Measurements from ENCODE around the gene KCNK4. TPM values are rescaled to one million over a fixed set of nuclear protein-coding genes. Genes with fewer than 3 reads are reported as not detected.
"Not testable (repeated sequence)": the region's sequence is repeated elsewhere in the genome, so short reads cannot be mapped to it uniquely, and the experiment has no call there.

KCNK4 gene
- total and polyA plus RNA-seq, 2 of the 13 experiments (the other 11 are each of a cell fraction or from before 2014, with no cell fraction given), result not detected

DNA sequence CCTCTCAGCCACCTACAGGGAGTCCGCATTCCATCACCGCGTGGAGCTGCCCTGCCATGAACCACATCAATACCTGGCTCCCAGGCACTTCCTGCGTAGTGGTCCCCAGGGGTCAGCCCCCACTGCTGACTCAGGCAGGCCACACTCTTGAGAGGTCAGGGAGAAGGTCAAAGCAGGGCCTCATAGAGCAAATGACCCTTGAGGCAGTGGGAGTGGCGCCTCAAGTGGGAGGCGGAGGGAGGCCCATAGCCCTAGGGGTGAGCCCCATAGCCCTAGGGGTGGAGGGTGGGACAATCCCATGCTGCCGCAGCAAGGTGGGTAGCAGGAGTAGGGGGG, 31.8 kb downstream of the KCNK4 start:
- no peak for ATAC-seq
- H3K79me2 ChIP-seq (ENCODE audit: insufficient read depth, low read length), result peaks cover 6% of the 10 kb centered on the region
- no peak overlapping the region for H2AFZ ChIP-seq (ENCODE audit: low read length)
- WGBS (ENCODE audit: low lambda C conversion rate), result 85% methylated on average over 6 of the region's 7 CpGs
- H3K4me3 ChIP-seq (replicated peaks in 1 of 3; ENCODE audit: insufficient read depth in 1 of 3, low read depth in 2 of 3, low read length in 3 of 3), result no peak overlapping the region
- DNase-seq (ENCODE audit: low spot score), result no peak
- H3K36me3 ChIP-seq (replicated peaks in 1 of 2; ENCODE audit: control insufficient read depth in 1 of 2, insufficient read depth in 2 of 2, low read length in 2 of 2), result peaks cover 1 to 15% of the 10 kb centered on the region in 2 experiments; a peak in 1 of 5 replicates
- TF ChIP-seq RBFOX2 (IDR thresholded peaks at IDR 0.05; ENCODE audit: low read depth, low read length) (peak; percentile 1; the same call in 1 of the 2 replicates), LCORL (IDR thresholded peaks at IDR 0.05) (no peak), LCORL (CRISPR knock-in tag; IDR thresholded peaks at IDR 0.05) (no peak)
- ChIA-PET CTCF (ENCODE audit: low intra/inter-chr PET ratio, low total read pairs) (no interaction called here), POLR2A (interaction anchor here (0.7 to 1.4 kb wide), 2 partner anchors 9 to 451 kb away, joined by 3 to 6 read pairs; no protein-coding TSS in a partner anchor)
- peaks cover 14% of the 10 kb centered on the region for H3K4me1 ChIP-seq (ENCODE audit: insufficient read depth, low read length)
- no peaks in the 10 kb centered on the region for H4K20me1 ChIP-seq (ENCODE audit: insufficient read depth, low read length)
- H3K27ac ChIP-seq (ENCODE audit: extremely low read length, insufficient read depth, low read length), result no peak overlapping the region
- H3K9ac ChIP-seq (ENCODE audit: insufficient read depth, low read depth, low read length), result no peak overlapping the region
- no peak for FAIRE-seq
- in situ Hi-C loops (cut with HindIII; ENCODE audit: extremely low pct_ligation_motif_present, low pct_unique_long_range_greater_than_20kb) (no loop called here), intact Hi-C loops (cut with micrococcal nuclease; ENCODE audit: unreplicated experiment) (no loop called here)
- no peak overlapping the region for H3K4me2 ChIP-seq (ENCODE audit: low read depth, low read length)
- H3K27me3 ChIP-seq (ENCODE audit: control insufficient read depth in 1 of 2, insufficient read depth in 2 of 2, low read length in 2 of 2), result no peaks in the 10 kb centered on the region
- no TSS peak for BruUV-seq (replicated peaks)
- no peaks in the 10 kb centered on the region for H3K9me3 ChIP-seq (ENCODE audit: low read length)

DNA sequence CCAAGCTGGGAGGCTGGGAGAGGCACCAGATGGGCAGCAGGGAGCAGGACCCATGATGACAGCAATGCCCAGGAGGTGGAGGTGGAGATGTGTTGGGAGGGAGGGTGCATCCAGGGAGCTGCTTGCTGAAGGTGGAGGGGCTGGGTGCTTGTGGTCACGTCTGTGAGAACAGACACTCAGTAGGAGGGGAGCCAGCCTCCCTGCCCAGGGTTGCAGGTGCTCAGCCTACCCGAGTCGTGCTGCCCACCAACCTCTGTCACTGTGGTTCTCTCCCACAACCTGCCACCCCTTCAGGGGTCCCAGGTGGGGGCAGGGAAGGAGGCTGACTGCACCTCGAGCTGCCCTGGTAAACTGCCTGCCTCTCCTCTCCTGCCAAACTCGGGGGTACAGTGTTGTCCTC, 32.3 kb downstream of the KCNK4 start:
- DNase-seq (ENCODE audit: low spot score) (no peak), ATAC-seq (no peak), FAIRE-seq (no peak)
- Histone ChIP-seq H3K36me3 (replicated peaks in 1 of 2; ENCODE audit: control insufficient read depth in 1 of 2, insufficient read depth in 2 of 2, low read length in 2 of 2) (peaks cover 1 to 15% of the 10 kb centered on the region in 2 experiments; a peak in 1 of 5 replicates), H3K4me1 (ENCODE audit: insufficient read depth, low read length) (peaks cover 18% of the 10 kb centered on the region), H3K79me2 (ENCODE audit: insufficient read depth, low read length) (peaks cover 4% of the 10 kb centered on the region), H3K4me3 (replicated peaks in 1 of 3; ENCODE audit: insufficient read depth in 1 of 3, low read depth in 2 of 3, low read length in 3 of 3) (no peak overlapping the region), H2AFZ (ENCODE audit: low read length) (no peak overlapping the region), H3K27me3 (ENCODE audit: control insufficient read depth in 1 of 2, insufficient read depth in 2 of 2, low read length in 2 of 2) (no peaks in the 10 kb centered on the region), H3K9ac (ENCODE audit: insufficient read depth, low read depth, low read length) (no peak overlapping the region), H3K9me3 (ENCODE audit: low read length) (no peaks in the 10 kb centered on the region), H3K4me2 (ENCODE audit: low read depth, low read length) (no peak overlapping the region), H3K27ac (ENCODE audit: extremely low read length, insufficient read depth, low read length) (no peak overlapping the region), H4K20me1 (ENCODE audit: insufficient read depth, low read length) (no peaks in the 10 kb centered on the region)
- CTCF ChIA-PET (ENCODE audit: low intra/inter-chr PET ratio, low total read pairs), result no interaction called here
- intact Hi-C loops (cut with micrococcal nuclease; ENCODE audit: unreplicated experiment) (no loop called here), in situ Hi-C loops (cut with HindIII; ENCODE audit: extremely low pct_ligation_motif_present, low pct_unique_long_range_greater_than_20kb) (no loop called here)
- WGBS (ENCODE audit: low lambda C conversion rate), result 61% methylated on average over 4 of the region's 5 CpGs
- no TSS peak for BruUV-seq (replicated peaks)
- no peak for TF ChIP-seq EP300 (IDR thresholded peaks at IDR 0.05; ENCODE audit: low read depth in 2 of 2, low read length in 2 of 2)
- TF ChIP-seq EP300 (CRISPR knock-in tag; IDR thresholded peaks at IDR 0.05; ENCODE audit: borderline replicate concordance), result no peak
- TF ChIP-seq POLR2A (IDR thresholded peaks at IDR 0.05; ENCODE audit: insufficient read depth in 1 of 2, low read depth in 2 of 2, low read length in 2 of 2), result 0 out of 4 replicates have a peak, but pooled peaks of 1 of the 2 experiments have one; percentile 12
- no peak for TF ChIP-seq SAFB2 (CRISPR knock-in tag; IDR thresholded peaks at IDR 0.05; ENCODE audit: borderline replicate concordance, low read depth)
- TF ChIP-seq POLR2G (IDR thresholded peaks at IDR 0.05; ENCODE audit: low read depth, low read length), result 0 out of 2 replicates have a peak, but pooled peaks have one; percentile 23
- TF ChIP-seq, protein P1, sequence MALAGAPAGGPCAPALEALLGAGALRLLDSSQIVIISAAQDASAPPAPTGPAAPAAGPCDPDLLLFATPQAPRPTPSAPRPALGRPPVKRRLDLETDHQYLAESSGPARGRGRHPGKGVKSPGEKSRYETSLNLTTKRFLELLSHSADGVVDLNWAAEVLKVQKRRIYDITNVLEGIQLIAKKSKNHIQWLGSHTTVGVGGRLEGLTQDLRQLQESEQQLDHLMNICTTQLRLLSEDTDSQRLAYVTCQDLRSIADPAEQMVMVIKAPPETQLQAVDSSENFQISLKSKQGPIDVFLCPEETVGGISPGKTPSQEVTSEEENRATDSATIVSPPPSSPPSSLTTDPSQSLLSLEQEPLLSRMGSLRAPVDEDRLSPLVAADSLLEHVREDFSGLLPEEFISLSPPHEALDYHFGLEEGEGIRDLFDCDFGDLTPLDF (CRISPR knock-in tag; IDR thresholded peaks at IDR 0.05), result no peak
- POLR2A ChIA-PET, result interaction anchor here (0.7 to 1.4 kb wide), 2 partner anchors 8 to 451 kb away, joined by 3 to 6 read pairs; no protein-coding TSS in a partner anchor

DNA sequence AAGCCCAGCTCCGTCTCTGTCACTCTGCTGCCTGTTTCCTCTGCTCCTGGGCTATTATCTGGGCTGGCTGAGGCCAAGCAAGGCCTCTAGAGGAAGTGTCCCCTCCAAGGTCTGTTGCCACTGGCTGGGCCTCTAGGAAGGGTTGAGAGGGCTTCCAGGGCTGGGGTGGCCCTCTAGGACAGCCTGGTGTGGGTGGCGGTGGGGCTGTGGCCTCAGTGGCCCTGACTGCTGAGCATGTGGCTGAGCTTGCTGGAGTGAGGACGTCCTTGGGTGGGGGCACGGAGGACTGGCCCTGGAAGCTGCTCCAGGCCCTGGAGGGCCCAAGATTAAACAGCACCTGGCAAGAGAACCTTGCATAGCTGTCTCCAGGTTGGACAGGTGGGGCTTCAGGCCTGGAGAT, 32.9 kb downstream of the KCNK4 start:
- FAIRE-seq; H3K9ac ChIP-seq (ENCODE audit: insufficient read depth, low read depth, low read length); BruUV-seq (replicated peaks); intact Hi-C loops (cut with micrococcal nuclease; ENCODE audit: unreplicated experiment); H3K4me3 ChIP-seq (replicated peaks in 1 of 3; ENCODE audit: insufficient read depth in 1 of 3, low read depth in 2 of 3, low read length in 3 of 3); H2AFZ ChIP-seq (ENCODE audit: low read length); H3K27me3 ChIP-seq (ENCODE audit: control insufficient read depth in 1 of 2, insufficient read depth in 2 of 2, low read length in 2 of 2); H4K20me1 ChIP-seq (ENCODE audit: insufficient read depth, low read length); H3K79me2 ChIP-seq (ENCODE audit: insufficient read depth, low read length); CTCF ChIA-PET (ENCODE audit: low intra/inter-chr PET ratio, low total read pairs); H3K9me3 ChIP-seq (ENCODE audit: low read length); in situ Hi-C loops (cut with HindIII; ENCODE audit: extremely low pct_ligation_motif_present, low pct_unique_long_range_greater_than_20kb); H3K4me2 ChIP-seq (ENCODE audit: low read depth, low read length); DNase-seq (ENCODE audit: low spot score); H3K27ac ChIP-seq (ENCODE audit: extremely low read length, insufficient read depth, low read length): not testable (repeated sequence)
- POLR2A ChIA-PET, result interaction anchor here (1.4 kb wide), 1 partner anchor 8 kb away, joined by 6 read pairs; no protein-coding TSS in a partner anchor
- peak; percentile 32 for ATAC-seq
- WGBS (ENCODE audit: low lambda C conversion rate), result 80% methylated on average over 3 of the region's 4 CpGs
- Histone ChIP-seq H3K36me3 (replicated peaks in 1 of 2; ENCODE audit: control insufficient read depth in 1 of 2, insufficient read depth in 2 of 2, low read length in 2 of 2) (peaks cover 1 to 15% of the 10 kb centered on the region in 2 experiments; a peak in 1 of 5 replicates), H3K4me1 (ENCODE audit: insufficient read depth, low read length) (peaks cover 15% of the 10 kb centered on the region)

Data from HepG2 (cell line).